HFF-Myc (cell line): ENCODE results near the gene MSX2.

Experiments used
- DNase-seq: peaks from one replicate; pipeline ENCODE4 v3.0.0-alpha.2; 2011; ENCODE audit warnings: low read depth; ENCODE audit errors: extremely low read depth
- H3K4me3 ChIP-seq: replicated peaks from 2 replicates; pipeline ENCODE4 v1.5.1; 2011; ENCODE audit warnings: low read depth, mild to moderate bottlenecking, control low read depth, low read length
- TF ChIP-seq, protein P1 (sequence below): IDR thresholded peaks from 2 replicates; pipeline ENCODE4 v1.5.1; 2012; ENCODE audit warnings: mild to moderate bottlenecking, low read depth, low read length, control low read depth; ENCODE audit errors: missing control alignments

MSX2 gene

DNA sequence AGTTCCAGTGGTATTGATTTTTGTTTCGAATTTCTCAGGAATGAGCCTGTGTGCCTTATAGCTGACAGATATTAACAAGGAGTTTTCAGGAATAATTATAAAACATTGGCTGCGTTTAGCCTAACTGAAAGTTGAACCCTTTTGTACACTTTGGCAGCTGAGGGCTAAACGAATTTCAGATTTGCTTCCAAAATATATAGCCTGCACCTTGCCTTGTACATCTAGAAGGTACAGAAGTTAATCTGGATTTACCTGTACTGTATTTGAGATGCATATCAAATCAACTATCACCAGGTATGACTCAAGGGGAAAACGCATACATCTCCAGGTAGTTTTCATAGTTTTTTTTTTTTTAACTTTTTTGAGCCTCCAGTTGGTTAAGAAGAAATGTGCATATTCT, 1.9 kb upstream of the MSX2 start:
- TF ChIP-seq, protein P1, sequence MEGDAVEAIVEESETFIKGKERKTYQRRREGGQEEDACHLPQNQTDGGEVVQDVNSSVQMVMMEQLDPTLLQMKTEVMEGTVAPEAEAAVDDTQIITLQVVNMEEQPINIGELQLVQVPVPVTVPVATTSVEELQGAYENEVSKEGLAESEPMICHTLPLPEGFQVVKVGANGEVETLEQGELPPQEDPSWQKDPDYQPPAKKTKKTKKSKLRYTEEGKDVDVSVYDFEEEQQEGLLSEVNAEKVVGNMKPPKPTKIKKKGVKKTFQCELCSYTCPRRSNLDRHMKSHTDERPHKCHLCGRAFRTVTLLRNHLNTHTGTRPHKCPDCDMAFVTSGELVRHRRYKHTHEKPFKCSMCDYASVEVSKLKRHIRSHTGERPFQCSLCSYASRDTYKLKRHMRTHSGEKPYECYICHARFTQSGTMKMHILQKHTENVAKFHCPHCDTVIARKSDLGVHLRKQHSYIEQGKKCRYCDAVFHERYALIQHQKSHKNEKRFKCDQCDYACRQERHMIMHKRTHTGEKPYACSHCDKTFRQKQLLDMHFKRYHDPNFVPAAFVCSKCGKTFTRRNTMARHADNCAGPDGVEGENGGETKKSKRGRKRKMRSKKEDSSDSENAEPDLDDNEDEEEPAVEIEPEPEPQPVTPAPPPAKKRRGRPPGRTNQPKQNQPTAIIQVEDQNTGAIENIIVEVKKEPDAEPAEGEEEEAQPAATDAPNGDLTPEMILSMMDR: no peak
- no peak overlapping the region for H3K4me3 ChIP-seq
- no peak for DNase-seq

DNA sequence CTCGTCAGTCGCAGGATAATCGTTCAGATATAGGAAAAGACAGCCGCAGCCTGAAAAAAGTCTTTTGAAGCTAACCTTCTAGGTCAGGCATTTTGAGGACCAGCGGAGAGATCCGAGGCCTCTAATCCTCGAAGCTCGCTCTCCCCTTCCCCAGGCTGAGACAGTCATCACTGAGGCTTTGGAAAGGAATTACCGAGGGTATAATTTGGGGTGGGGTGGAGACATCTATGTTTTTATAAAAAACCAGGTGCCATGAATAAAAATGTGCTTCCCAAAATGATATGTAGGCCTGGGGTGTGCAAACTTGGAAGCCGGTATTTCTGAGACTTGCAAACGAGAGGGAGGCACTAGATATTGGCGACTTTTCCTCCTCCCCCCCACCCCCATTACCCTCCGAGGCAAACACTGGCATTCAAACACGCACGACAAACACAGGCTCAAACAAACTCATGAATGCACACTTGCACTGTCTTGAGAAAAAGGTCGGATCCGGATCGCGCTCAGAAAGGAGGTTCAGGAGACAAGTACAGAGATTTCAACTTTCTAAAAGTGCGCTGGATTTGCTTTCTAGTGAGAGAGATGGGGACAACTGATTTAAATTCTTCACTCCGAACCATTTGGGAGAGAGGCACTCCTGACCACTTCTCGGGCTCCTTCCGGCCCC, 935 bp upstream of the MSX2 start:
- H3K4me3 ChIP-seq: peak overlapping the region; percentile 61
- TF ChIP-seq, protein P1: no peak
- DNase-seq: no peak

DNA sequence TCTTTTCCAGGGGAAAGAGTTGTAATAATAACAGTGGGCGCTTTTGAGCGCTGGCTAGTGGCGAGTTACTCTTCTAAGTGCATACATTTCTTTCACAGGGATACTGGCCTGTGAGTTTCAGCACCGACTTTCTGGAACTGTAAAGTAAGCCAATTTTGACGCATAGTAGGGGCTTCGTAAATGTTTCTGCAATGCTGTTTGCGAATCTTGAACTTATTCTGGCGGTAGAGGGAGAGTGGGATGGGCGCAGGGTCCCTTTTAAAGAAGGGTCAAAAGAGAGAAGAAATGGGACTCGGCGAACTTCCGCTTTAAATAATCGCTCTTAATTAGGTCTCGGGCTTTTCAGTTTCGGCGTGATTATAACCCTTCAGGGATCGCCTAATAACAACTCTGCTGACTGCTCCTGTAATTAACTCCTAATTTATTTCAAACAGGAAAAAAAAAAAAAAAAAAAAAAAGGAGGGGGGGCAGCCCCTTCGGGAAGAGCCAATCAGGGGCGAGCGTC, 351 bp upstream of the MSX2 start:
- H3K4me3 ChIP-seq: peak overlapping the region; percentile 61

DNA sequence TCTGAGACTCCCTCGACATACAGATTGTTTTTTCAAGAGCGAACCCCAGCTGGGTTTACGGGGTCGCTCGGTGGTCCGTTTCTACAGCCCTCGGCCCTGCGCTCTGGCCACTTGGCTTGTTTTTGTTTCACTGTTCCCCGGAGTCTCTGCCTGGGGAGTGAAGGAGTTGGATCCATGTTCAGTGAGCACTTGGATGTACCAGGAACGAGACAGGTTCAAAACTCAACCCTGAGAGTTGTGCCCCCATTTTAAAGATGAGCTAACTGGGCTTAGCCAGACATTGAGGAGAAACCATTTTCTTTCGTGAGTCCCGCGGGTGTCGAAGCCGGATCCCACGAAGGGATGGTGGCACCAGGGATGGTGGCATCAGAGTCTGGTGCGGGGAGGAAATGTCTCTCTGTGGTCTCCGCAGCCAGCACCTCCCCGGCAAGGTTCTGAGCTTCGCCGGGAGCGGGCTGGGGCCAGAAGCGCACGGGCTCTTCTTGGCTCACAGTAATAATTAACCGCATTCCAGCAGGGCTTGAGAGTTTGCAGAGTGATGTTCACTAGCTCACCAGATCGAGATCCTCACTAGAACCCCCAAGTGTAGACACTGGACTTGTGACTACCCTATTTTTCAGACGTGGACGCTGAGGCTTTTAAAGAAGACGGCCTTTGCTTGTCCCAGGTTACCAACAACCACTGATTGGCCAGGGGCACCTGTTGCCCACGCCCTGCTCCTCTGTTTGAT, 1.0 kb downstream of the MSX2 start:
- TF ChIP-seq, protein P1: no peak
- DNase-seq: no peak
- H3K4me3 ChIP-seq: peak overlapping the region; percentile 61

More for the DNA sequence above, 351 bp upstream of the MSX2 start:
- no peak for DNase-seq
- TF ChIP-seq, protein P1: no peak

DNA sequence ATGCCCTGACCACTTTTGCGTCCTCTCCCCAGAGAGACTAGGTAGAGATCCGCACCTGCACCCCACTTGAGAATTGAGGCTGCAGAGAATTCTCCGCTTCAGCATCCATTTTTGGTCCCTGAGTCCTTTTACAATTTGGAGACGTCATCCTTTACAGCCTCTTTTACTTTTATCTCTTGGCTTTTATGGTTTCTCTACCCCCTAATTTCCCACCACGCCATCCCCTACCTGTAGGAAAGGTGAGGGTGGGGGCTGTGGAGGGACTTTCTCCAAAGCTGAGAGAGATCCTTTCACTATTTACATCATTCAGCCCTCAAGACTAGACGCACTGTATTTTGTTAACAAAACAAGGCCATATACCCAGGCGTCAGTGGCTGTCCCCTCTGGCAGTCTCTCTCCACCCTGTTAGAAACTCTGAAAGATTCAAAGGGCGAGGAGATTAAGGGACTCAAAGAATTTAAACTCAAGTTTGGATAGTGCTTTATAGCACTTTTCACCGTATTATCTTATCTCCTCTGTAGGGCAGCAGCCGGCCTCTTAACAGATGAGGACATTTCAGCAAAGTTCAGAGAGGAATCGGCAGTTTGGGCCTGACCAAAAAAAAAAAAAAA, 1.7 kb downstream of the MSX2 start:
- peak overlapping the region; percentile 61 for H3K4me3 ChIP-seq
- DNase-seq: no peak
- TF ChIP-seq, protein P1: no peak

DNA sequence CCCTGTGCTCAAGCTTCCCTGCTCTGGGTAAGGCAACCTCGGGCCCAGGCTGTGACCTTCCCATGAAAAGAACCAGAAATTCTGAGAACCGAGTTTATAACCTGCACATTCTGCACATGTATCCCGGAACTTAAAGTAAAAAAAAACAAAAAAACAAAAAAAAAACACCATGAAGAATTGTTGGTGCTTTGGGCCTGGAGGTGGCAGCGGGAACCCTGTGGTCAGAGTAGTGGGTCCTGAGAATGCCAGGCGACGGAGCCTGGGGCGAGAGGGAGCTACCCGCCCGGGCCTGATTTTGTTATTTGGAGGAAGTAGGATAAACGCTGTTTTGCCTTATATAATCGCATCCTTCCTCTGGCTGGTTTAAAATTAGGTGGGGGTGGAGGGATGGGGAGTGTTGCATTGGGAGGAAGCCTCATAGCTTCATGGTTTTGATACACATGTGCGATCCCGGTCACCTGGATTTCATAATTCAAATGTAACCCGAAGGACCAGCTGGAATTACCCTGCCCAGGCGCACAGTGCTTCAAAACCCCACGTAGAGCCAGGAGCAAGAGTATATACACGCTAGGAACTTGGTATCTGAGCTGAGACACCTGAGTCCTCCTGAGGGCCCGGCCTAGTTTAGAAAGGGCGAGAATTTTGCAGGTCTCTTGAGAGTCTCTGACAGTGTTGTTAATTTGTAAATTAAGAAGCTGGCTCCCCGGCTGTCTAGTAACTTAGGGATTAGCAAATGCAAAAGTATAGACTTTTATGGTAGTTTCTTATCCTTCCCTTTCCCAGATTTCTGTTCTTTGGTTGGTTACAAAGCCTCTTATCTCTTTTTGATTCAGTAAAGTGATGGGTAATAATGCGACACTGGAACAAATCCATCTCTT, 2.8 kb downstream of the MSX2 start:
- TF ChIP-seq, protein P1: no peak
- no peak for DNase-seq
- no peak overlapping the region; the same call in 1 of the 2 replicates for H3K4me3 ChIP-seq
